Kidney epithelial cell (primary cell): ENCODE results near the gene ANKRD27. TPM values are rescaled to one million over a fixed set of nuclear protein-coding genes. Genes with fewer than 3 reads are reported as not detected.

Experiments used
- DNase-seq: peaks from one replicate; pipeline ENCODE4 v3.0.0-alpha.2; 2010; ENCODE audit warnings: low read depth
- H3K27me3 ChIP-seq: 2 replicates; pipeline ENCODE4 v1.6.0; 2011; ENCODE audit warnings: low read length; ENCODE audit not compliant: control insufficient read depth, insufficient read depth
- H3K36me3 ChIP-seq: 2 replicates; pipeline ENCODE4 v1.5.1; 2011; ENCODE audit warnings: low read length; ENCODE audit not compliant: control insufficient read depth, insufficient read depth
- H3K4me3 ChIP-seq: 2 replicates; pipeline ENCODE4 v1.5.1; 2011; ENCODE audit warnings: low read depth, mild to moderate bottlenecking, control low read depth, low read length
- total RNA-seq: library from RNA; depleted of rRNA; stranded (reverse); fragments of >200 nt; gene quantifications from 2 replicates; pipeline ENCODE4 v1.2.3, GENCODE V29; 2015
- TF ChIP-seq, protein P1 (sequence below): IDR thresholded peaks from 2 replicates; pipeline ENCODE4 v1.5.1; 2011; ENCODE audit warnings: mild to moderate bottlenecking, moderate library complexity, low read length, control low read depth, inconsistent platforms; ENCODE audit not compliant: insufficient read depth, poor library complexity, severe bottlenecking

ANKRD27 gene
- total RNA-seq, 1 donor from 2014 or later = 18.8 TPM

DNA sequence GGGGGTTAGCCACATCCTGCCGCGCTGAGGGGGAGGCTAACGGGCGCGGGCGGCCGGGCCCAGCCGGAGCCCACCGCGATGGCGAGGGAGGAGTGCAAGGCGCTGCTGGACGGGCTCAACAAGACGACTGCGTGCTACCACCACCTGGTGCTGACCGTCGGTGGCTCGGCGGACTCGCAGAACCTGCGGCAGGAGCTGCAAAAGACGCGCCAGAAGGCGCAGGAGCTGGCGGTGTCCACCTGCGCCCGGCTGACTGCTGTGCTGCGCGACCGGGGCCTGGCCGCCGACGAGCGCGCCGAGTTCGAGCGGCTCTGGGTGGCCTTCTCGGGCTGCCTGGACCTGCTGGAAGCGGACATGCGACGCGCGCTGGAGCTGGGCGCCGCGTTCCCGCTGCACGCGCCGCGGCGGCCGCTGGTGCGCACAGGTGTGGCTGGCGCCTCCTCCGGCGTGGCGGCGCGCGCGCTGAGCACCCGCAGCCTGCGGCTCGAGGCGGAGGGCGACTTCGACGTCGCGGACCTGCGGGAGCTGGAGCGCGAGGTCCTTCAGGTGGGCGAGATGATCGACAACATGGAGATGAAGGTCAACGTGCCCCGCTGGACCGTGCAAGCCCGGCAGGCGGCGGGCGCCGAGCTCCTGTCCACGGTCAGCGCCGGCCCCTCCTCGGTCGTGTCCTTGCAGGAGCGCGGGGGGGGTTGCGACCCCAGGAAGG is 1.4 kb upstream of the ANKRD27 start:
- TF ChIP-seq, protein P1, sequence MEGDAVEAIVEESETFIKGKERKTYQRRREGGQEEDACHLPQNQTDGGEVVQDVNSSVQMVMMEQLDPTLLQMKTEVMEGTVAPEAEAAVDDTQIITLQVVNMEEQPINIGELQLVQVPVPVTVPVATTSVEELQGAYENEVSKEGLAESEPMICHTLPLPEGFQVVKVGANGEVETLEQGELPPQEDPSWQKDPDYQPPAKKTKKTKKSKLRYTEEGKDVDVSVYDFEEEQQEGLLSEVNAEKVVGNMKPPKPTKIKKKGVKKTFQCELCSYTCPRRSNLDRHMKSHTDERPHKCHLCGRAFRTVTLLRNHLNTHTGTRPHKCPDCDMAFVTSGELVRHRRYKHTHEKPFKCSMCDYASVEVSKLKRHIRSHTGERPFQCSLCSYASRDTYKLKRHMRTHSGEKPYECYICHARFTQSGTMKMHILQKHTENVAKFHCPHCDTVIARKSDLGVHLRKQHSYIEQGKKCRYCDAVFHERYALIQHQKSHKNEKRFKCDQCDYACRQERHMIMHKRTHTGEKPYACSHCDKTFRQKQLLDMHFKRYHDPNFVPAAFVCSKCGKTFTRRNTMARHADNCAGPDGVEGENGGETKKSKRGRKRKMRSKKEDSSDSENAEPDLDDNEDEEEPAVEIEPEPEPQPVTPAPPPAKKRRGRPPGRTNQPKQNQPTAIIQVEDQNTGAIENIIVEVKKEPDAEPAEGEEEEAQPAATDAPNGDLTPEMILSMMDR = no peak

DNA sequence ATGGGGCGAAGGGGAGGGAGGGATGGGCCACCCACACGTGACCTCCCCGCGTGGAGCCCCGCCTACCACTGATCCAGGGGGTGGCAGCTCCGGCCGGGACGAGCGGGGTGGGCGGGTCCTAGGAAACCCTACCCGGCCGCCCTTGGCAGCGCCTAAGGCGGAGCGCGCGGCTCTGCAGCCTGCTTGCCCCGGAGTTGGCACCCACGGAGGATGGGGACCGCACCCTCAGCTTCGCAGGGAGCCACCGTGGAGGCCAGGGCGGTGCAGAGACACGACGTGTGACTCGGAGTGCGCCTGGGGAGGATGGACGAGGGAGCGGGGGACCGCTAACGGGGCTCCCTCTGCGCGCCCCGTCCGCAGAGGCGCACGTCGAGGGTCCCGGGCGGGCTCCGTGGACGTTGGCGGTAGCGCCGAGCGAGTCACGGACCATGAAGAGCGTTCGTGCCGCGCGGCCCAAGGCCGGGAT is 773 bp upstream of the ANKRD27 start, which contains the start of gene RGS9BP:
Gene RGS9BP (plus strand): TSS at position 129 of the 466 bp plus-strand sequence. CDS start 416 bp downstream, outside the sequence.
- Histone ChIP-seq H3K27me3 (peaks cover 24% of the 10 kb centered on the region), H3K36me3 (no peaks in the 10 kb centered on the region), H3K4me3 (peak within 1 kb of the TSS; percentile 88)
- TF ChIP-seq, protein P1 = no peak
- DNase-seq = no peak

More for the DNA sequence above, 1.4 kb upstream of the ANKRD27 start:
- no peaks in the 10 kb centered on the region for H3K36me3 ChIP-seq
- no peak for DNase-seq
- peaks cover 24% of the 10 kb centered on the region for H3K27me3 ChIP-seq
- peak overlapping the region; percentile 45 for H3K4me3 ChIP-seq

DNA sequence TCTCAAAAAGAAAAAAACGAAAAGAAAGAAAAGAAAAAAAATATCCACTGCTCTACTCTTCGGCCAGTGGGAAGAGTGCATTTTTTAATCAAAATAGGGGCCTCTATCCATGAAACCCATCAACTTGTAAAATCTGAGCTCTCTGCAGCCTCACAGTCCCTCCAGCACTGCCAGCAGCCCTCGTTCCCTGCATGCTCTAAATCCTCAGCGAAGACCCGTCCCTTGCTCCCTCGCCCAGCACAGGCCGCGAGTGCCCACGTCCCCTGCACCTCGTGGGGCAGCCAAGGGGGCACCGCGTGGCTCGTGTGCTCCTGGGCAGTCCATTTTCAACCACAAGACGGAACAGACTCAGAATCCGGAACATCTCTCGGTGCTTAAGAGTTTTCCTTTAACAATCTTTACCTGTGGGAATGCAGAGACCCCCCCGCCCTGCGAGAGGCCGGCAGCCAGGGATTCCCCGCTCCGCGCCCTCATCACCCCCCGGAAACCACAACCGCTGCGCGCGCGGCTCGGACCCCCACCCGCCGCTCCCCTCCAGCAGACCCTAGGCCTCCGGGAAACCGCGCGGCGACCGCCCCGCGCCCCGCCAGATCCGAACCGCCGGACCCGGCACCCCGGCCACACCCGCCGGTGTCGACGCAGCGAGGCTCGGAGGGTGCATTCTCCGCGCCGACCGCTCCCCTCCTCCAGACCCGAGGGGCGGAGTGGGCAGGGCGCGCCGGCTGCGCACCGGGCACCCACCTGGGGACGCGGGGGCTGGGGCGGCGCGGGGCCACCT is 638 bp downstream of the ANKRD27 start:
- H3K4me3 ChIP-seq = peak overlapping the region; percentile 88
- H3K36me3 ChIP-seq = no peaks in the 10 kb centered on the region
- TF ChIP-seq, protein P1 = no peak
- no peak for DNase-seq
- H3K27me3 ChIP-seq = peaks cover 24% of the 10 kb centered on the region

- Histone ChIP-seq H3K4me3 (no peak overlapping the region), H3K27me3 (peaks cover 24% of the 10 kb centered on the region), H3K36me3 (no peaks in the 10 kb centered on the region)
- DNase-seq = no peak
- TF ChIP-seq, protein P1 = no peak
Observed at GRCh38 chr19:32673573-32673972, 1.4 kb downstream of the ANKRD27 start.

DNA sequence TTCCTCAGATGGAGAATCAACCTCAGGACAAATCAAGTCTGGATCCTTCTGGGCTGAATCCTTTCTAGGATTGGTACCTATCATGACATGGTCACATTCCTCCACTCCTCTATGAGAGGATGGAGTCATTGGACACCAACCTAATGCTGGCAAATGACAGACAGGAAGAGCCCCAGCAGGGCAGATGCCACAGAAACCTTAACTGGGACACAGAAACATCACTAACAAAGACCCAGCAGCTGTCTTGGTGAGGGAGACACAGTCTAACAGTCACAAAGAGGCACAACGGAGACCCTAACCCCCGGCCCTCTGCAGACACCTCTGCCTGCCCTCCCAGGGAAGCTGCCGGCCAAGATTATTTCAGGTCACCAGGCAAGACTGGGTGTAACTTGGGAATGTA is 2.1 kb downstream of the ANKRD27 start:
- Histone ChIP-seq H3K27me3 (peaks cover 24% of the 10 kb centered on the region), H3K4me3 (no peak overlapping the region), H3K36me3 (no peaks in the 10 kb centered on the region)
- TF ChIP-seq, protein P1 = no peak
- DNase-seq = no peak
